ENCODE data around the gene AQP2. TPM values are rescaled to one million over a fixed set of nuclear protein-coding genes. Genes with fewer than 3 reads are reported as not detected.

The AQP2 gene
- total RNA-seq, 3 donors from 2014 or later: not detected

GRCh38 chr12:49979016-49979586 lies 28.6 kb downstream of the AQP2 start:
- Histone ChIP-seq H3K4me3 (no peak overlapping the region), H3K27me3 (no peaks in the 10 kb centered on the region), H3K36me3 (no peaks in the 10 kb centered on the region), H3K27ac (no peak overlapping the region), H3K4me1 (no peaks in the 10 kb centered on the region), H3K9me3 (no peaks in the 10 kb centered on the region)
- TF ChIP-seq POLR2AphosphoS5 (IDR thresholded peaks at IDR 0.05): no peak
- TF ChIP-seq CTCF (IDR thresholded peaks at IDR 0.05): no peak
- TF ChIP-seq POLR2A (IDR thresholded peaks at IDR 0.05): no peak
- intact Hi-C loops (cut with DNase I; ENCODE audit: low total_unique reads): no loop called here
- no peak for DNase-seq (ENCODE audit: low spot score in 2 of 2)

GRCh38 chr12:49979791-49980190 lies 29.3 kb downstream of the AQP2 start:
- H3K4me1 ChIP-seq: no peaks in the 10 kb centered on the region
- no peak overlapping the region for H3K27ac ChIP-seq
- intact Hi-C loops (cut with DNase I; ENCODE audit: low total_unique reads): no loop called here

GRCh38 chr12:49980501-49981349 lies 30.2 kb downstream of the AQP2 start:
- H3K4me1 ChIP-seq: no peaks in the 10 kb centered on the region
- H3K27ac ChIP-seq: no peak overlapping the region
- no peaks in the 10 kb centered on the region for H3K36me3 ChIP-seq
- H3K4me3 ChIP-seq: no peak overlapping the region
- DNase-seq (ENCODE audit: low spot score in 2 of 2): no peak
- no peaks in the 10 kb centered on the region for H3K9me3 ChIP-seq
- H3K27me3 ChIP-seq: no peaks in the 10 kb centered on the region
- intact Hi-C loops (cut with DNase I; ENCODE audit: low total_unique reads): no loop called here
- TF ChIP-seq POLR2A (IDR thresholded peaks at IDR 0.05) (no peak), CTCF (IDR thresholded peaks at IDR 0.05) (no peak), POLR2AphosphoS5 (IDR thresholded peaks at IDR 0.05) (no peak)

More at GRCh38 chr12:49979791-49980190, 29.3 kb downstream of the AQP2 start:
- Histone ChIP-seq H3K9me3 (no peaks in the 10 kb centered on the region), H3K27me3 (no peaks in the 10 kb centered on the region), H3K4me3 (no peak overlapping the region), H3K36me3 (no peaks in the 10 kb centered on the region)
- TF ChIP-seq POLR2AphosphoS5 (IDR thresholded peaks at IDR 0.05): no peak
- no peak for TF ChIP-seq CTCF (IDR thresholded peaks at IDR 0.05)
- no peak for DNase-seq (ENCODE audit: low spot score in 2 of 2)

GRCh38 chr12:49982246-49983087 lies 31.9 kb downstream of the AQP2 start:
- H3K36me3 ChIP-seq: no peaks in the 10 kb centered on the region
- TF ChIP-seq CTCF (IDR thresholded peaks at IDR 0.05) (no peak), POLR2A (IDR thresholded peaks at IDR 0.05) (no peak), POLR2AphosphoS5 (IDR thresholded peaks at IDR 0.05) (no peak)
- H3K4me1 ChIP-seq: no peaks in the 10 kb centered on the region
- H3K27me3 ChIP-seq: no peaks in the 10 kb centered on the region
- no peak overlapping the region for H3K27ac ChIP-seq
- no peak overlapping the region for H3K4me3 ChIP-seq
- intact Hi-C loops (cut with DNase I; ENCODE audit: low total_unique reads): no loop called here
- DNase-seq (ENCODE audit: low spot score in 2 of 2): no peak
- no peaks in the 10 kb centered on the region for H3K9me3 ChIP-seq

Data from breast epithelium (tissue), 4 donors.